A673 (cell line): ENCODE measurements around the gene ACVR1C. TPM values are rescaled to one million over a fixed set of nuclear protein-coding genes. Genes with fewer than 3 reads are reported as not detected.
A peak's percentile ranks its signal among the peaks of the same experiment; 100 is the strongest.

Experiments
- BruUV-seq: library from RNA; stranded (reverse); fragments of 400-500 nt; replicated peaks from 2 replicates; lab custom pipeline; 2021; lab: Mats Ljungman, UMichigan
- CTCF ChIA-PET: fragments of 300-600 bp; sonication (Branson Sonifier 250); formaldehyde crosslinking; loops from one replicate; lab custom pipeline; 2022; ENCODE audit warnings: antibody characterized with exemption; lab: Charles Lee
- POLR2A ChIA-PET: fragments of 300-600 bp; sonication (Branson Sonifier 250); formaldehyde crosslinking; loops from one replicate; lab custom pipeline; 2022; ENCODE audit warnings: antibody characterized with exemption; ENCODE audit not compliant: low non-redundant PET; lab: Charles Lee
- DNase-seq: peaks from one replicate; pipeline ENCODE4 v3.0.0-alpha.2; 2015; ENCODE audit warnings: low spot score
- H3K27ac ChIP-seq: fragments of 200-600 bp; sonication (generic); 2 replicates; pipeline ENCODE4 v1.5.1; 2016; ENCODE audit warnings: mixed run types, low read depth, mild to moderate bottlenecking, mixed read lengths, antibody characterized with exemption, low read length; ENCODE audit not compliant: poor library complexity, severe bottlenecking
- H3K27me3 ChIP-seq: fragments of 200-600 bp; sonication (generic); replicated peaks from 2 replicates; pipeline ENCODE4 v1.6.1; 2017; ENCODE audit warnings: mixed run types, low read depth, mild to moderate bottlenecking, mixed read lengths, antibody characterized with exemption, low read length; ENCODE audit not compliant: insufficient read depth, poor library complexity
- H3K36me3 ChIP-seq: fragments of 200-600 bp; sonication (generic); 2 replicates; pipeline ENCODE4 v1.6.1; 2016; ENCODE audit warnings: mixed run types, mild to moderate bottlenecking, mixed read lengths, antibody characterized with exemption, low read length; ENCODE audit not compliant: insufficient read depth, poor library complexity, severe bottlenecking
- H3K4me1 ChIP-seq: fragments of 200-600 bp; sonication (generic); 2 replicates; pipeline ENCODE4 v1.6.1; 2017; ENCODE audit warnings: mixed run types, mild to moderate bottlenecking, mixed read lengths, antibody characterized with exemption, low read length; ENCODE audit not compliant: insufficient read depth, poor library complexity, severe bottlenecking
- H3K4me3 ChIP-seq: fragments of 200-600 bp; sonication (generic); 2 replicates; pipeline ENCODE4 v1.5.1; 2016; ENCODE audit warnings: low read depth, mixed run types, mild to moderate bottlenecking, mixed read lengths, low read length; ENCODE audit not compliant: poor library complexity, severe bottlenecking
- H3K9me3 ChIP-seq: fragments of 200-600 bp; sonication (generic); 2 replicates; pipeline ENCODE4 v1.6.1; 2016; ENCODE audit warnings: mixed run types, low read depth, mild to moderate bottlenecking, mixed read lengths, antibody characterized with exemption, low read length; ENCODE audit not compliant: poor library complexity, severe bottlenecking
- CTCF ChIP-seq: fragments of 300-800, 200-600 bp; sonication (generic); conservative IDR thresholded peaks from 2 replicates; pipeline ENCODE4 v1.5.1; 2017; ENCODE audit warnings: low read depth, mild to moderate bottlenecking, antibody characterized with exemption, low read length, moderate library complexity, mixed read lengths
- EZH2 ChIP-seq: fragments of 200-600 bp; sonication (generic); IDR thresholded peaks from 2 replicates; pipeline ENCODE4 v1.6.1; 2017; ENCODE audit warnings: borderline replicate concordance, low read depth, mild to moderate bottlenecking, mixed read lengths, antibody characterized with exemption, low read length; ENCODE audit not compliant: poor library complexity, severe bottlenecking
- intact Hi-C: fragments of 100-400 bp; cut with micrococcal nuclease; formaldehyde crosslinking; loops from one replicate; pipeline ENCODE4 v1.10.0; 2022; ENCODE audit not compliant: unreplicated experiment
- total RNA-seq: library from RNA; stranded (reverse); gene quantifications from 2 replicates; pipeline ENCODE4 v1.2.3, GENCODE V29; 2021

ACVR1C gene
- total RNA-seq, 1 experiment from 2014 or later: 0.13 TPM

- no peaks in the 10 kb centered on the region for H3K36me3 ChIP-seq
- intact Hi-C loops: loop anchor here (10.0 kb wide), 1 partner anchor 377 kb away; no protein-coding TSS in a partner anchor
- H3K4me3 ChIP-seq: peak overlapping the region; percentile 45
- peaks cover 31% of the 10 kb centered on the region for H3K27me3 ChIP-seq
- H3K27ac ChIP-seq: no peak overlapping the region
- TF ChIP-seq CTCF: no peak
- TF ChIP-seq EZH2: no peak
- BruUV-seq: no TSS peak
- no peaks in the 10 kb centered on the region for H3K9me3 ChIP-seq
- no peak for DNase-seq
- CTCF ChIA-PET: no interaction called here
- POLR2A ChIA-PET: interaction anchor here (0.6 kb wide), 1 partner anchor 42 kb away, joined by 3 read pairs; no protein-coding TSS in a partner anchor
- peaks cover 6% of the 10 kb centered on the region for H3K4me1 ChIP-seq
These were observed 829 bp downstream of the ACVR1C start for GRCh38 chr2:157627594-157628476.

DNA sequence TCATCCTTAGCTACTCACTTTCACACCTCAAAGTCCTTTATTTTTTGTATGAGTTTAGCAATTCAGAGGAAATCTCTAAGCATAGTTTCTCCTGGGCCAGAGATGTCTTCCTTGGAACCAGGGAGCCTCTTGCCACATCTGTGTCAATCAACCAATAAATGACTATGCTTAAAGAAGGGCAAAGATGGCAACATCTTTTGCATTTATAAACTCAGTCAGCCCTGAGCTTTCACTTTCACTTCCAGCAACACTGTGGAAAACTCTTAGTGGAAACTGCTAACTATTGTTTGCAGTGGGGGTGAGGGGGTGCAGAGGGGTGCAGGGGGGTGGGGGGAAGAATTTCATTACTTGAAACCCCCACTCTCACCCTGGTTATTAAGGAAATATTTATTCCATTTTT is 3.4 kb downstream of the ACVR1C start:
- H3K4me1 ChIP-seq: peaks cover 6% of the 10 kb centered on the region
- no peaks in the 10 kb centered on the region for H3K36me3 ChIP-seq
- CTCF ChIA-PET: no interaction called here
- TF ChIP-seq EZH2 (no peak), CTCF (no peak)
- intact Hi-C loops: loop anchor here (10.0 kb wide), 1 partner anchor 380 kb away; no protein-coding TSS in a partner anchor
- POLR2A ChIA-PET: interaction anchor here (0.5 kb wide), 1 partner anchor 63 kb away, joined by 5 read pairs; no protein-coding TSS in a partner anchor
- H3K4me3 ChIP-seq: no peak overlapping the region
- H3K27me3 ChIP-seq: peaks cover 32% of the 10 kb centered on the region
- H3K9me3 ChIP-seq: peaks cover 4% of the 10 kb centered on the region
- no peak overlapping the region for H3K27ac ChIP-seq
- no peak for DNase-seq
- no TSS peak for BruUV-seq

DNA sequence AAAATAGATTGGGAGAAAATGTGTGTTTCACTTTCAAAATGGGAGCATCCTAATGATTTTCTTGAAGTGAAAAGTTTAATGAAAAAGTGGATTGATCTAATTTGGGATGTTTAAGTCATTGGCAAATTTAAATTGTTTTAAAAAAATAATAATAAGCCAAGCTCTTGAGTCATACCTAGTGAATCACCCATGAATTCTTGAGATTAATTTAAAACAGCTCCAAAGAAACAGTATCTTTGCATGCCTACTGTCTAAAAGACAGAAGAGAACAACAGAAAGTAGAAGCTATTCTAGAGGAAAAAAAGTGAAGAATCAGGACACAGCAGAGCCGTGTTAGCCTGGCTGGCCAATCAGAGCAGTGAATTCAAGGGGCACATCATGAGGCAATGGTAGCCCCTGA is 7.7 kb downstream of the ACVR1C start:
- intact Hi-C loops: loop anchor here (10.0 kb wide), 1 partner anchor 384 kb away; no protein-coding TSS in a partner anchor
- H3K4me3 ChIP-seq: no peak overlapping the region
- H3K9me3 ChIP-seq: peaks cover 4% of the 10 kb centered on the region
- peaks cover 13% of the 10 kb centered on the region for H3K27me3 ChIP-seq
- TF ChIP-seq EZH2: no peak
- no peak for TF ChIP-seq CTCF
- no peaks in the 10 kb centered on the region for H3K36me3 ChIP-seq
- H3K27ac ChIP-seq: no peak overlapping the region
- no peak for DNase-seq
- ChIA-PET CTCF (no interaction called here), POLR2A (no interaction called here)
- no TSS peak for BruUV-seq
- no peaks in the 10 kb centered on the region for H3K4me1 ChIP-seq
